NCI-H2227 treated with DMSO at 0.1 percent for 48 hours (cell line): ENCODE results near the gene CFAP119.
A peak's percentile ranks its signal among the peaks of the same experiment; 100 is the strongest.

Experiments
- DNase-seq: peaks from one replicate; lab custom pipeline; 2025; lab: John Stamatoyannopoulos, UW

CFAP119 gene

GRCh38 chr16:30762991-30763725 lies 1.3 kb upstream of the CFAP119 start:
- DNase-seq = no peak

GRCh38 chr16:30761427-30761927 lies 385 bp downstream of the CFAP119 start:
- DNase-seq = peak; percentile 64

GRCh38 chr16:30760577-30761426 lies 1.1 kb downstream of the CFAP119 start:
- no peak for DNase-seq

- no peak for DNase-seq
Measured at GRCh38 chr16:30760001-30760559, 1.8 kb downstream of the CFAP119 start.

GRCh38 chr16:30758988-30759491 lies 2.8 kb downstream of the CFAP119 start:
- no peak for DNase-seq

- DNase-seq = no peak
Measured at GRCh38 chr16:30757316-30757715, 4.5 kb downstream of the CFAP119 start.

GRCh38 chr16:30756781-30757100 lies 5.1 kb downstream of the CFAP119 start:
- no peak for DNase-seq

GRCh38 chr16:30755955-30756780 lies 5.7 kb downstream of the CFAP119 start:
- DNase-seq = no peak

- no peak for DNase-seq
Measured at GRCh38 chr16:30753596-30753995, 8.3 kb downstream of the CFAP119 start.

GRCh38 chr16:30750876-30751465 lies 10.9 kb downstream of the CFAP119 start:
- no peak for DNase-seq

GRCh38 chr16:30750201-30750600 lies 11.7 kb downstream of the CFAP119 start:
- no peak for DNase-seq

- DNase-seq = no peak
Measured at GRCh38 chr16:30748634-30749445, 13.0 kb downstream of the CFAP119 start.

GRCh38 chr16:30747799-30748633 lies 13.8 kb downstream of the CFAP119 start, which contains the start of gene PHKG2:
Gene PHKG2 (plus strand): TSS chr16:30748425. CDS start chr16:30748821, 396 bp downstream.
- peak; percentile 97 for DNase-seq

- DNase-seq = no peak
Measured at GRCh38 chr16:30747331-30747730, 14.5 kb downstream of the CFAP119 start.

- no peak for DNase-seq
Measured at GRCh38 chr16:30746638-30747175, 15.2 kb downstream of the CFAP119 start.

- DNase-seq = no peak
Measured at GRCh38 chr16:30745082-30745481, 16.8 kb downstream of the CFAP119 start.

- DNase-seq = no peak
Measured at GRCh38 chr16:30744183-30744582, 17.7 kb downstream of the CFAP119 start.

GRCh38 chr16:30743716-30744115 lies 18.1 kb downstream of the CFAP119 start:
- no peak for DNase-seq

- peak; percentile 36 for DNase-seq
Measured at GRCh38 chr16:30741461-30741914, 20.4 kb downstream of the CFAP119 start.
